ENCODE data around the gene LRRC3B.
"Not testable (repeated sequence)": the region's sequence is repeated elsewhere in the genome, so short reads cannot be mapped to it uniquely, and the experiment has no call there.

The LRRC3B gene

GRCh38 chr3:26622621-26623418 lies at the start of gene LRRC3B:
TSS of gene LRRC3B (plus strand) at chr3:26622772. CDS start at chr3:26709673, 86,901 bp downstream.
- no peak for DNase-seq

GRCh38 chr3:26574766-26575165 lies 47.8 kb upstream of the LRRC3B start:
- DNase-seq: no peak

GRCh38 chr3:26579116-26579515 lies 43.5 kb upstream of the LRRC3B start:
- DNase-seq: no peak

- DNase-seq: no peak
Observed at GRCh38 chr3:26587571-26587970, 35.0 kb upstream of the LRRC3B start.

- DNase-seq: no peak
Observed at GRCh38 chr3:26588931-26589330, 33.6 kb upstream of the LRRC3B start.

- DNase-seq: no peak
Observed at GRCh38 chr3:26589678-26590077, 32.9 kb upstream of the LRRC3B start.

GRCh38 chr3:26590919-26591484 lies 31.6 kb upstream of the LRRC3B start:
- DNase-seq: no peak

GRCh38 chr3:26591926-26592325 lies 30.6 kb upstream of the LRRC3B start:
- no peak for DNase-seq

- DNase-seq: no peak
Observed at GRCh38 chr3:26592451-26592850, 30.1 kb upstream of the LRRC3B start.

- no peak for DNase-seq
Observed at GRCh38 chr3:26596335-26596734, 26.2 kb upstream of the LRRC3B start.

- not testable (repeated sequence) for DNase-seq
Observed at GRCh38 chr3:26603311-26603710, 19.3 kb upstream of the LRRC3B start.

- DNase-seq: not testable (repeated sequence)
Observed at GRCh38 chr3:26603771-26604170, 18.8 kb upstream of the LRRC3B start.

- no peak for DNase-seq
Observed at GRCh38 chr3:26614006-26614685, 8.4 kb upstream of the LRRC3B start.

- DNase-seq: no peak
Observed at GRCh38 chr3:26621176-26621575, 1.4 kb upstream of the LRRC3B start.

- no peak for DNase-seq
Observed at GRCh38 chr3:26621906-26622620, 509 bp upstream of the LRRC3B start.

GRCh38 chr3:26623419-26624208 lies 1.0 kb downstream of the LRRC3B start:
- DNase-seq: no peak

- no peak for DNase-seq
Observed at GRCh38 chr3:26624209-26624765, 1.7 kb downstream of the LRRC3B start.

GRCh38 chr3:26625187-26625586 lies 2.6 kb downstream of the LRRC3B start:
- no peak for DNase-seq

- DNase-seq: no peak
Observed at GRCh38 chr3:26627080-26627479, 4.5 kb downstream of the LRRC3B start.

- DNase-seq: no peak
Observed at GRCh38 chr3:26628915-26629314, 6.3 kb downstream of the LRRC3B start.

GRCh38 chr3:26630669-26631389 lies 8.3 kb downstream of the LRRC3B start:
- no peak for DNase-seq

- no peak for DNase-seq
Observed at GRCh38 chr3:26631390-26631738, 8.8 kb downstream of the LRRC3B start.
